Thoracic aorta (tissue), 2 donors: ENCODE measurements around the gene TSEN2. TPM values are rescaled to one million over a fixed set of nuclear protein-coding genes. Genes with fewer than 3 reads are reported as not detected.
"Not testable (repeated sequence)": the region's sequence is repeated elsewhere in the genome, so short reads cannot be mapped to it uniquely, and the experiment has no call there.

Experiments
- ATAC-seq: fragments of 150-250 bp; one replicate; pipeline ENCODE4 v1.8.0; 2017; ENCODE audit warnings: low read depth; ENCODE audit not compliant: insufficient number of reproducible peaks, low FRiP score
- DNase-seq: peaks from one replicate; pipeline ENCODE4 v3.0.0-alpha.2; 2020; ENCODE audit warnings: low spot score
- H3K27ac ChIP-seq, 2 donors: fragments of 200-600 bp; sonication (generic); 1 replicate in 1 of 2; 2 replicates in 1 of 2; pipeline ENCODE4 v1.5.1; 2016; ENCODE audit warnings: mild to moderate bottlenecking in 2 of 2, moderate library complexity in 2 of 2
- H3K27me3 ChIP-seq: fragments of 200-600 bp; sonication (generic); replicated peaks from 2 replicates; pipeline ENCODE4 v1.6.0; 2016; ENCODE audit warnings: mild to moderate bottlenecking; ENCODE audit not compliant: insufficient read depth
- H3K36me3 ChIP-seq: fragments of 200-600 bp; sonication (generic); one replicate; pipeline ENCODE4 v1.5.1; 2016
- H3K4me1 ChIP-seq, 2 donors: fragments of 200-600 bp; sonication (generic); 1 replicate in 1 of 2; 2 replicates in 1 of 2; pipeline versions ENCODE4 v1.5.1 to v1.6.0; 2016; ENCODE audit warnings: low read depth in 2 of 2, mild to moderate bottlenecking in 1 of 2; ENCODE audit not compliant: control insufficient read depth in 1 of 2
- H3K4me3 ChIP-seq: fragments of 200-600 bp; sonication (generic); 2 replicates; pipeline ENCODE4 v1.5.1; 2016; ENCODE audit warnings: mild to moderate bottlenecking
- H3K9me3 ChIP-seq: fragments of 200-600 bp; sonication (generic); 2 replicates; pipeline ENCODE4 v1.5.1; 2016
- CTCF ChIP-seq: fragments of 200-600 bp; sonication (generic); IDR thresholded peaks from one replicate; pipeline ENCODE4 v1.5.1; 2019; ENCODE audit warnings: antibody characterized with exemption
- total RNA-seq, 2 donors: library from RNA; depleted of rRNA; stranded (reverse); fragments of >200 nt; gene quantifications; one replicate each; pipeline versions ENCODE4 v1.1.0 to v1.2.3, GENCODE V29; 2016

Gene TSEN2
- total RNA-seq, 2 donors from 2014 or later, result 17.8 to 31.5 TPM

- Histone ChIP-seq H3K27ac (no peak overlapping the region), H3K4me3 (no peak overlapping the region), H3K4me1 (no peaks in the 10 kb centered on the region), H3K27me3 (no peaks in the 10 kb centered on the region), H3K36me3 (no peaks in the 10 kb centered on the region), H3K9me3 (no peaks in the 10 kb centered on the region)
- DNase-seq, result no peak
- no peak for TF ChIP-seq CTCF
- ATAC-seq, result no peak
Observed at GRCh38 chr3:12454076-12454815, 30.0 kb upstream of the TSEN2 start.

- H3K4me3 ChIP-seq, result no peak overlapping the region
- no peak overlapping the region for H3K27ac ChIP-seq
- no peaks in the 10 kb centered on the region for H3K27me3 ChIP-seq
- no peak for ATAC-seq
- DNase-seq, result no peak
- TF ChIP-seq CTCF, result no peak
- no peaks in the 10 kb centered on the region for H3K4me1 ChIP-seq
- no peaks in the 10 kb centered on the region for H3K9me3 ChIP-seq
- no peaks in the 10 kb centered on the region for H3K36me3 ChIP-seq
Observed at GRCh38 chr3:12454816-12455121, 29.5 kb upstream of the TSEN2 start.

DNA sequence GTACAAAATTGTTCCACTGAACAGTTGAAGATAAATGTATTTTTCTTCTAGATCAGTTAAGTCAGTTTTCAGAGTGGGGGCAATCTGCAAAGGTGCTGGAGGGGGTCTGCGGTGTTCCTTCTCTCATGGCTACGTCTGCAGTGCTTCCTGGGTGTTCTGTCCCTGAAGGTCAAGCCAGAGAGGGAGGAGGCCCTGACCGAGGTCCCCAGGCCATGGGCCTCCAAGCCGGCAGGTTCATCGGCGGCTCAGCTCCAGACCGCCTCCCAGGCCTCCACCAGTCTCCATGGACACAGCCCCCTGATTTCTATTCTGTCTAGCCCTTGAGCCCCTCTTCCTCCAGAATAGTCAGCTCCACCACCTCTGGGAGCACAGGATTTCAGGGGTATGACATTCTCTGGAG lies 28.5 kb upstream of the TSEN2 start:
- DNase-seq, result no peak

GRCh38 chr3:12456441-12456840 lies 27.8 kb upstream of the TSEN2 start:
- TF ChIP-seq CTCF, result no peak
- no peak for DNase-seq

More for the DNA sequence above, 28.5 kb upstream of the TSEN2 start:
- no peak for TF ChIP-seq CTCF
- Histone ChIP-seq H3K9me3 (no peaks in the 10 kb centered on the region), H3K27ac (no peak overlapping the region), H3K4me1 (no peaks in the 10 kb centered on the region), H3K27me3 (no peaks in the 10 kb centered on the region), H3K36me3 (no peaks in the 10 kb centered on the region), H3K4me3 (no peak overlapping the region)
- no peak for ATAC-seq

GRCh38 chr3:12457380-12457779 lies 26.9 kb upstream of the TSEN2 start:
- H3K36me3 ChIP-seq, H3K4me1 ChIP-seq, H3K27ac ChIP-seq, ATAC-seq, H3K9me3 ChIP-seq, H3K27me3 ChIP-seq, DNase-seq, H3K4me3 ChIP-seq: not testable (repeated sequence)

More at GRCh38 chr3:12456441-12456840, 27.8 kb upstream of the TSEN2 start:
- Histone ChIP-seq H3K36me3 (no peaks in the 10 kb centered on the region), H3K27me3 (no peaks in the 10 kb centered on the region), H3K27ac (no peak overlapping the region), H3K4me1 (no peaks in the 10 kb centered on the region), H3K4me3 (no peak overlapping the region), H3K9me3 (no peaks in the 10 kb centered on the region)
- no peak for ATAC-seq

DNA sequence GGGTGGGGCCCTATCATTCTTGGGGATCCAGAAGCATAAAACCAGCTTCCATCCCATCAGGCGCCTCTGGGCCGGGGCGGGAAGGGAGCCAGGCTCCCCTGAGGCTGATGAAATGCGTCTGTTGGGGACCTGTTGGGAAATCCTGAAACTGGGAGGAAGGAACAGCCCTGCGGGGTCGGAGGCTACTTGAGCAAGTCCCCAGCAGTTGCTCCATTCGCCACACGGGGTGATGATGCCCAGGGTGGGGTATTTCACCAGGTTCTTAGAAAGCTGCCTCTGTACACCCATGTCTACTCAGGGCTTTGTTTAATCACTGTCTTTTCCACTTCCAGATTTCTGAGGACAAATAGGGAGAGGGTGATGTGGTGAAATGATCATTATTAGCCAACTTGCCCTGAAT lies 25.4 kb upstream of the TSEN2 start:
- H3K36me3 ChIP-seq, result no peaks in the 10 kb centered on the region
- no peaks in the 10 kb centered on the region for H3K27me3 ChIP-seq
- no peaks in the 10 kb centered on the region for H3K4me1 ChIP-seq
- no peak overlapping the region for H3K4me3 ChIP-seq
- no peak overlapping the region for H3K27ac ChIP-seq
- no peak for ATAC-seq
- no peak for DNase-seq
- no peak for TF ChIP-seq CTCF
- H3K9me3 ChIP-seq, result no peaks in the 10 kb centered on the region
